Osteocyte (in vitro differentiated cells): ENCODE measurements around the gene AQP12B. TPM values are rescaled to one million over a fixed set of nuclear protein-coding genes. Genes with fewer than 3 reads are reported as not detected.
A peak's percentile ranks its signal among the peaks of the same experiment; 100 is the strongest.

Experiments used
- DNase-seq: peaks from one replicate; pipeline ENCODE4 v3.0.0; 2021; ENCODE audit warnings: mixed read lengths; ENCODE audit not compliant: unreplicated experiment; ENCODE audit errors: extremely low spot score
- H3K27ac Mint-ChIP-seq: one replicate; pipeline ENCODE4 v1.8.0; 2021; ENCODE audit warnings: mild to moderate bottlenecking, mixed read lengths; ENCODE audit not compliant: unreplicated experiment
- H3K27me3 Mint-ChIP-seq: one replicate; pipeline ENCODE4 v1.8.0; 2021; ENCODE audit warnings: mixed read lengths; ENCODE audit not compliant: unreplicated experiment
- H3K36me3 Mint-ChIP-seq: one replicate; pipeline ENCODE4 v1.8.0; 2021; ENCODE audit warnings: mixed read lengths; ENCODE audit not compliant: unreplicated experiment
- H3K4me1 Mint-ChIP-seq: one replicate; pipeline ENCODE4 v1.8.0; 2021; ENCODE audit warnings: mixed read lengths; ENCODE audit not compliant: unreplicated experiment
- H3K4me3 Mint-ChIP-seq: one replicate; pipeline ENCODE4 v1.8.0; 2021; ENCODE audit warnings: mild to moderate bottlenecking, moderate library complexity, mixed read lengths; ENCODE audit not compliant: unreplicated experiment
- H3K9me3 Mint-ChIP-seq: one replicate; pipeline ENCODE4 v1.8.0; 2021; ENCODE audit warnings: mixed read lengths; ENCODE audit not compliant: unreplicated experiment
- CTCF ChIP-seq: fragments of 200-600 bp; sonication (generic); IDR thresholded peaks from 2 replicates; pipeline ENCODE4 v1.5.0; 2021; ENCODE audit warnings: antibody characterized with exemption, mild to moderate bottlenecking, moderate library complexity
- total RNA-seq: library from RNA; stranded (reverse); gene quantifications from 2 replicates; pipeline ENCODE4 v1.2.1, GENCODE V29; 2021

The AQP12B gene
- total RNA-seq, 1 donor from 2014 or later, result not detected

GRCh38 chr2:240646176-240646899 lies 36.3 kb downstream of the AQP12B start:
- Mint-ChIP-seq H3K36me3 (no peaks in the 10 kb centered on the region), H3K4me1 (no peaks in the 10 kb centered on the region), H3K27ac (no peak overlapping the region), H3K4me3 (no peak overlapping the region), H3K27me3 (peaks cover 42% of the 10 kb centered on the region), H3K9me3 (no peaks in the 10 kb centered on the region)
- TF ChIP-seq CTCF, result no peak
- DNase-seq, result peak; percentile 82

- no peaks in the 10 kb centered on the region for H3K4me1 Mint-ChIP-seq
- H3K9me3 Mint-ChIP-seq, result no peaks in the 10 kb centered on the region
- no peaks in the 10 kb centered on the region for H3K36me3 Mint-ChIP-seq
- H3K27me3 Mint-ChIP-seq, result peaks cover 36% of the 10 kb centered on the region
- TF ChIP-seq CTCF, result no peak
- DNase-seq, result peak; percentile 80
- H3K27ac Mint-ChIP-seq, result no peak overlapping the region
- no peak overlapping the region for H3K4me3 Mint-ChIP-seq
These were observed 36.9 kb downstream of the AQP12B start for GRCh38 chr2:240645801-240646175.

- Mint-ChIP-seq H3K4me1 (no peaks in the 10 kb centered on the region), H3K27ac (no peak overlapping the region), H3K9me3 (no peaks in the 10 kb centered on the region), H3K27me3 (peaks cover 34% of the 10 kb centered on the region), H3K4me3 (no peak overlapping the region), H3K36me3 (no peaks in the 10 kb centered on the region)
- DNase-seq, result peak; percentile 85
- TF ChIP-seq CTCF, result no peak
These were observed 37.3 kb downstream of the AQP12B start for GRCh38 chr2:240645346-240645745.

DNA sequence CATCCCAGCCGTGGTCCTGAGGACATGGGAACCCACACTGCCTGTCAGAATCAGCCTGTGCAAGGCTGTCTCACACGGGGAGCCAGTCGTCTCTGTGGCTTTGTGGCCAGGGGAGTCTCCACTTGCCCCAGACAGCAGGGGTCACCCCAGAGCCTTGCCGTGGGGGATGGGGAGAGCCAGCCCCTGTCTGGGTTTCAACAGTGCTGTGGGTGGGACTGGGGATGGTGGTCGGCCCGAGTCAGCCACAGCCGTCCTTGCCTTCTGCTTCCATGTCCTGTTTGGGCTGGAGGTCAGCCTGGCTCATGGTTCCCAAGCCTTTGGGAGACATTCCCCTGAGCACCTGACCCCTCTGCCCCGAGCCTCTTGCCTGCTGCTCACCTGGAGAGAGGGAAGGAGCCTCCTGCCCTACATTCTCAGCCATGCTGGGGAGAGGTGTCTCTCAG lies 37.8 kb downstream of the AQP12B start:
- no peak for TF ChIP-seq CTCF
- Mint-ChIP-seq H3K36me3 (no peaks in the 10 kb centered on the region), H3K4me1 (no peaks in the 10 kb centered on the region), H3K4me3 (no peak overlapping the region), H3K9me3 (no peaks in the 10 kb centered on the region), H3K27ac (no peak overlapping the region), H3K27me3 (peaks cover 30% of the 10 kb centered on the region)
- DNase-seq, result peak; percentile 80

- H3K4me1 Mint-ChIP-seq, result no peaks in the 10 kb centered on the region
- no peak overlapping the region for H3K4me3 Mint-ChIP-seq
- H3K27ac Mint-ChIP-seq, result no peak overlapping the region
- H3K9me3 Mint-ChIP-seq, result no peaks in the 10 kb centered on the region
- no peak for TF ChIP-seq CTCF
- no peaks in the 10 kb centered on the region for H3K36me3 Mint-ChIP-seq
- H3K27me3 Mint-ChIP-seq, result peaks cover 23% of the 10 kb centered on the region
- DNase-seq, result peak; percentile 73
These were observed 38.5 kb downstream of the AQP12B start for GRCh38 chr2:240644171-240644651.
